H1 (cell line): Measurements from ENCODE around the gene TMEM128. TPM values are rescaled to one million over a fixed set of nuclear protein-coding genes. Genes with fewer than 3 reads are reported as not detected.
"Not testable (repeated sequence)": the region's sequence is repeated elsewhere in the genome, so short reads cannot be mapped to it uniquely, and the experiment has no call there.

ENCODE experiments used
- CTCF ChIA-PET: fragments of 300-600 bp; sonication (Branson Sonifier 250); formaldehyde crosslinking; loops from one replicate; lab custom pipeline; 2021; ENCODE audit not compliant: partially characterized antibody; lab: Charles Lee
- POLR2A ChIA-PET: fragments of 300-600 bp; sonication (Branson Sonifier 250); formaldehyde crosslinking; loops from one replicate; lab custom pipeline; 2021; ENCODE audit warnings: inconsistent platforms; ENCODE audit not compliant: partially characterized antibody; lab: Charles Lee
- DNase-seq, 2 experiments: peaks; one replicate each; pipeline versions ENCODE4 v3.0.0 to v3.0.0-alpha.2; 2010 to 2022; ENCODE audit warnings: low spot score in 2 of 2, low read depth in 1 of 2, mixed read lengths in 1 of 2
- FAIRE-seq: peaks from 2 replicates; lab custom pipeline; 2011; peaks lifted over from hg19 to GRCh38; lab: Jason Lieb, UNC
- H2AFZ ChIP-seq: 2 replicates; pipeline ENCODE4 v1.8.1; 2012; ENCODE audit warnings: low read length, inconsistent platforms
- H2AK5ac ChIP-seq: 2 replicates; pipeline ENCODE4 v1.6.1; 2013; ENCODE audit warnings: low read depth, low read length
- H2BK120ac ChIP-seq: replicated peaks from 2 replicates; pipeline ENCODE3; 2013; ENCODE audit warnings: low read depth, low read length, inconsistent platforms
- H2BK12ac ChIP-seq: 2 replicates; pipeline ENCODE4 v1.6.1; 2013; ENCODE audit warnings: low read depth, low read length
- H2BK15ac ChIP-seq: 2 replicates; pipeline ENCODE4 v1.6.1; 2013; ENCODE audit warnings: low read length
- H2BK20ac ChIP-seq: 2 replicates; pipeline ENCODE4 v1.6.1; 2013; ENCODE audit warnings: low read length
- H2BK5ac ChIP-seq: 2 replicates; pipeline ENCODE4 v1.6.1; 2013; ENCODE audit warnings: low read depth, low read length
- H3K14ac ChIP-seq: 2 replicates; pipeline ENCODE4 v1.6.1; 2013; ENCODE audit warnings: inconsistent platforms; ENCODE audit not compliant: insufficient read length
- H3K18ac ChIP-seq: 2 replicates; pipeline ENCODE4 v1.6.1; 2013; ENCODE audit warnings: low read length; ENCODE audit errors: extremely low read depth
- H3K23ac ChIP-seq: 2 replicates; pipeline ENCODE4 v1.6.1; 2013; ENCODE audit warnings: inconsistent platforms; ENCODE audit not compliant: insufficient read length
- H3K23me2 ChIP-seq: 2 replicates; pipeline ENCODE4 v1.6.1; 2013; ENCODE audit warnings: low read depth, low read length
- H3K27ac ChIP-seq: 2 replicates; pipeline ENCODE4 v1.6.1; 2011; ENCODE audit warnings: low read depth, low read length, inconsistent platforms
- H3K27me3 ChIP-seq, 4 experiments: replicated peaks in 1 of 4; 1 replicate in 1 of 4; 2 replicates in 3 of 4; pipeline versions ENCODE4 v1.6.1 to v1.8.1; 2011 to 2013; ENCODE audit warnings: low read length in 3 of 4, mild to moderate bottlenecking in 3 of 4, inconsistent platforms in 2 of 4, mixed read lengths in 2 of 4, moderate library complexity in 1 of 4; ENCODE audit not compliant: control insufficient read depth in 3 of 4, insufficient read depth in 3 of 4; ENCODE audit errors: extremely low read depth in 1 of 4
- H3K36me3 ChIP-seq, 4 experiments: 2 replicates each; pipeline versions ENCODE4 v1.6.1 to v1.8.1; 2011 to 2013; ENCODE audit warnings: mild to moderate bottlenecking in 4 of 4, low read length in 3 of 4, moderate library complexity in 2 of 4, control low read depth in 1 of 4, inconsistent platforms in 1 of 4; ENCODE audit not compliant: insufficient read depth in 4 of 4, control insufficient read depth in 2 of 4
- H3K4ac ChIP-seq: replicated peaks from 2 replicates; pipeline ENCODE3; 2013; ENCODE audit warnings: low read length, low read depth, mixed read lengths, inconsistent platforms; ENCODE audit not compliant: insufficient read length
- H3K4me1 ChIP-seq, 4 experiments: replicated peaks in 1 of 4; 1 replicate in 1 of 4; 2 replicates in 3 of 4; pipeline versions ENCODE4 v1.6.1 to v1.8.1; 2011 to 2013; ENCODE audit warnings: low read length in 3 of 4, inconsistent platforms in 2 of 4, mixed read lengths in 1 of 4; ENCODE audit not compliant: insufficient read depth in 4 of 4, control insufficient read depth in 3 of 4
- H3K4me2 ChIP-seq, 2 experiments: 2 replicates each; pipeline versions ENCODE4 v1.6.1 to v1.8.1; 2011 to 2013; ENCODE audit warnings: low read depth in 2 of 2, low read length in 2 of 2, control low read depth in 1 of 2, inconsistent platforms in 1 of 2, mild to moderate bottlenecking in 1 of 2; ENCODE audit not compliant: insufficient read depth in 1 of 2
- H3K4me3 ChIP-seq, 4 experiments: fragments of 200-600, 300-600 bp in 1 of 4; sonication (generic), shearing (Covaris generic), sonication (Bioruptor Twin) in 1 of 4; 2 replicates each; pipeline versions ENCODE4 v1.5.1 to v1.8.1; 2011 to 2016; ENCODE audit warnings: low read length in 4 of 4, low read depth in 3 of 4, control low read depth in 2 of 4, inconsistent platforms in 2 of 4, mild to moderate bottlenecking in 2 of 4, mixed read lengths in 1 of 4, moderate library complexity in 1 of 4; ENCODE audit not compliant: insufficient read depth in 2 of 4; ENCODE audit errors: extremely low read depth in 1 of 4
- H3K56ac ChIP-seq: replicated peaks from 2 replicates; pipeline ENCODE3; 2013; ENCODE audit warnings: low read depth, mild to moderate bottlenecking, mixed read lengths, low read length, inconsistent platforms; ENCODE audit not compliant: insufficient read length
- H3K79me1 ChIP-seq: 2 replicates; pipeline ENCODE4 v1.6.1; 2013; ENCODE audit warnings: low read depth, low read length, control low read depth
- H3K79me2 ChIP-seq, 2 experiments: 2 replicates each; pipeline versions ENCODE4 v1.6.1 to v1.8.1; 2012 to 2013; ENCODE audit warnings: low read length in 2 of 2, mild to moderate bottlenecking in 2 of 2, inconsistent platforms in 1 of 2; ENCODE audit not compliant: insufficient read depth in 2 of 2, control insufficient read depth in 1 of 2
- H3K9ac ChIP-seq, 4 experiments: replicated peaks in 1 of 4; 1 replicate in 1 of 4; 2 replicates in 3 of 4; pipeline versions ENCODE4 v1.6.1 to v1.8.1; 2011 to 2013; ENCODE audit warnings: low read depth in 3 of 4, low read length in 3 of 4, control low read depth in 2 of 4, mild to moderate bottlenecking in 2 of 4, moderate library complexity in 2 of 4, inconsistent platforms in 1 of 4; ENCODE audit errors: extremely low read depth in 1 of 4
- H3K9me3 ChIP-seq, 2 experiments: 2 replicates each; pipeline versions ENCODE4 v1.6.1 to v1.8.1; 2012 to 2013; ENCODE audit warnings: mild to moderate bottlenecking in 2 of 2, moderate library complexity in 2 of 2, control low read depth in 1 of 2, inconsistent platforms in 1 of 2, low read depth in 1 of 2, low read length in 1 of 2, mixed read lengths in 1 of 2; ENCODE audit not compliant: insufficient read depth in 2 of 2
- H4K20me1 ChIP-seq, 2 experiments: replicated peaks in 1 of 2; 2 replicates each; pipeline versions ENCODE3 to v1.8.1; 2011 to 2013; ENCODE audit warnings: inconsistent platforms in 2 of 2, low read length in 2 of 2, mild to moderate bottlenecking in 1 of 2; ENCODE audit not compliant: insufficient read depth in 2 of 2, control insufficient read depth in 1 of 2
- H4K5ac ChIP-seq: 2 replicates; pipeline ENCODE4 v1.6.1; 2013; ENCODE audit warnings: low read length, low read depth, mixed read lengths, inconsistent platforms; ENCODE audit not compliant: insufficient read length
- H4K8ac ChIP-seq: 2 replicates; pipeline ENCODE4 v1.8.0; 2013; ENCODE audit warnings: mild to moderate bottlenecking, moderate library complexity, low read length, inconsistent platforms; ENCODE audit not compliant: insufficient read depth; ENCODE audit errors: extremely low read depth
- H4K91ac ChIP-seq: replicated peaks from 2 replicates; pipeline ENCODE3; 2013; ENCODE audit warnings: low read length, mixed read lengths, inconsistent platforms; ENCODE audit not compliant: insufficient read length
- CTBP2 ChIP-seq: IDR thresholded peaks from 2 replicates; pipeline ENCODE4 v1.7.0; 2011; ENCODE audit warnings: borderline replicate concordance, mild to moderate bottlenecking, moderate library complexity, mixed read lengths, low read length; ENCODE audit not compliant: insufficient read depth, insufficient read length
- PHF8 ChIP-seq: fragments of 200-600 bp; sonication (generic); conservative IDR thresholded peaks from 2 replicates; pipeline ENCODE4 v1.7.1; 2012; ENCODE audit warnings: low read depth, mild to moderate bottlenecking, inconsistent platforms, low read length, moderate library complexity
- SIX5 ChIP-seq: IDR thresholded peaks from 2 replicates; pipeline ENCODE4 v1.6.1; 2011; ENCODE audit warnings: mild to moderate bottlenecking, low read depth, low read length
- WGBS, 2 experiments: shearing (Covaris generic) in 1 of 2; methylation state at CpG; one replicate each; pipeline versions ENCODE4 v1.1.6 to v1.1.7; 2013 to 2015; ENCODE audit warnings: low lambda C conversion rate in 2 of 2, mixed read lengths in 2 of 2, inconsistent platforms in 1 of 2, low coverage in 1 of 2, missing lambda C conversion rate in 1 of 2; ENCODE audit not compliant: insufficient replicate concordance in 2 of 2, insufficient coverage in 1 of 2, insufficient read length in 1 of 2; ENCODE audit errors: extremely low coverage in 1 of 2, missing lambda C conversion rate in 1 of 2; 5-methylcytosine and 5-hydroxymethylcytosine counted together
- polyA plus RNA-seq, 7 experiments: library from polyadenylated mRNA; depleted of rRNA in 3 of 7; stranded (reverse) in 5 of 7; unstranded in 2 of 7; fragments of >200 nt in 5 of 7; fragments of 200-250 nt in 2 of 7; gene quantifications; 1 replicate in 5 of 7; 2 replicates in 1 of 7; 4 replicates in 1 of 7; pipeline versions ENCODE4 v1.2.1 to v1.2.3, GENCODE V29; 2011 to 2013; ENCODE audit warnings: missing spikeins in 2 of 7, mixed read lengths in 2 of 7
- total RNA-seq: library from RNA; stranded (reverse); fragmentation: NEBNext Ultra II Directional; extraction: Animal tissue kit (Norgen Biotek cat#: 25700); gene quantifications from 2 replicates; pipeline ENCODE4 v1.2.1, GENCODE V29; 2021

Gene TMEM128
- total and polyA plus RNA-seq, 2 of the 8 experiments (the other 6 are each of a cell fraction or from before 2014, with no cell fraction given): 17.7 to 33.6 TPM

- no peak for TF ChIP-seq CTBP2
- no peak for TF ChIP-seq PHF8
- TF ChIP-seq SIX5: no peak
- TF ChIP-seq, all 59 proteins: peak for 0
Observed at GRCh38 chr4:4245172-4245571, 2.9 kb downstream of the TMEM128 start (continued).

GRCh38 chr4:4239551-4239950 lies 8.5 kb downstream of the TMEM128 start:
- DNase-seq, H3K27me3 ChIP-seq, H3K14ac ChIP-seq, H2AFZ ChIP-seq, H3K9me3 ChIP-seq, H2BK5ac ChIP-seq, H3K23ac ChIP-seq, H2BK12ac ChIP-seq, CTCF ChIA-PET, H3K23me2 ChIP-seq, H3K4ac ChIP-seq, H4K5ac ChIP-seq, POLR2A ChIA-PET, H2BK120ac ChIP-seq, H2BK20ac ChIP-seq, H3K79me2 ChIP-seq, H3K4me1 ChIP-seq, H3K27ac ChIP-seq, H2AK5ac ChIP-seq, H2BK15ac ChIP-seq, H4K20me1 ChIP-seq, H3K56ac ChIP-seq, H3K4me3 ChIP-seq, H3K18ac ChIP-seq, H3K79me1 ChIP-seq, H4K8ac ChIP-seq, H4K91ac ChIP-seq, H3K9ac ChIP-seq, H3K4me2 ChIP-seq: not testable (repeated sequence)
- WGBS, 2 experiments: 82% methylated on average over 3 of the region's 3 CpGs; no CpG with 5 or more reads in 1 of the 2 experiments
- H3K36me3 ChIP-seq: peaks cover 0 to 25% (median 13%) of the 10 kb centered on the region in 4 experiments; a peak in 7 of 8 replicates
- peak; percentile 13 for FAIRE-seq
